Lower lobe of right lung (tissue), 2 donors: Measurements from ENCODE around the gene BMI1. TPM values are rescaled to one million over a fixed set of nuclear protein-coding genes. Genes with fewer than 3 reads are reported as not detected.
A peak's percentile ranks its signal among the peaks of the same experiment; 100 is the strongest.

Experiments used
- ATAC-seq, 2 donors: fragments of 200-7000 bp; cut with Tn5 transposase; one replicate each; pipeline ENCODE4 v1.9.1; 2020 to 2022; ENCODE audit warnings: mild to moderate bottlenecking in 2 of 2, moderate library complexity in 2 of 2
- DNase-seq: peaks from one replicate; pipeline ENCODE4 v3.0.0-alpha.2; 2020
- H3K27ac ChIP-seq: fragments of 200-600 bp; one replicate; pipeline ENCODE4 v1.8.0; 2022
- H3K27me3 ChIP-seq: fragments of 200-600 bp; one replicate; pipeline ENCODE4 v1.8.0; 2022; ENCODE audit warnings: low read depth
- H3K36me3 ChIP-seq: fragments of 200-600 bp; one replicate; pipeline ENCODE4 v1.8.0; 2022; ENCODE audit warnings: mild to moderate bottlenecking
- H3K4me1 ChIP-seq: fragments of 200-600 bp; one replicate; pipeline ENCODE4 v1.8.0; 2022
- H3K4me3 ChIP-seq: fragments of 200-600 bp; one replicate; pipeline ENCODE4 v1.8.0; 2022; ENCODE audit warnings: mild to moderate bottlenecking
- H3K9me3 ChIP-seq: fragments of 200-600 bp; one replicate; pipeline ENCODE4 v1.8.0; 2022
- CTCF ChIP-seq: fragments of 200-600 bp; IDR thresholded peaks from one replicate; pipeline ENCODE4 v1.8.0; 2022; ENCODE audit warnings: antibody characterized with exemption, mild to moderate bottlenecking
- intact Hi-C: fragments of 100-400 bp; cut with DNase I; formaldehyde crosslinking; loops from one replicate; pipeline ENCODE4 v1.11.0; 2022
- total RNA-seq: library from RNA; stranded (reverse); fragmentation: NEBNext Ultra II Directional; extraction: Animal tissue kit (Norgen Biotek cat#: 25700); gene quantifications from one replicate; pipeline ENCODE4 v1.2.1, GENCODE V29; 2021
- donor health status: DM: no; HTN: yes; CAD: no; lungs with severe emphysema.

The BMI1 gene
- total RNA-seq, 1 donor from 2014 or later: 48.4 TPM

- intact Hi-C loops: no loop called here
- DNase-seq (no peak), ATAC-seq (no peak)
- H3K27ac ChIP-seq: no peak overlapping the region
- H3K4me3 ChIP-seq: no peak overlapping the region
- no peaks in the 10 kb centered on the region for H3K27me3 ChIP-seq
- no peaks in the 10 kb centered on the region for H3K36me3 ChIP-seq
- H3K9me3 ChIP-seq: no peaks in the 10 kb centered on the region
- H3K4me1 ChIP-seq: no peaks in the 10 kb centered on the region
- TF ChIP-seq CTCF: no peak
These were observed 45.5 kb downstream of the BMI1 start for GRCh38 chr10:22366435-22366703.

GRCh38 chr10:22366771-22367170, 45.9 kb downstream of the BMI1 start:
- Histone ChIP-seq H3K36me3 (no peaks in the 10 kb centered on the region), H3K4me1 (no peaks in the 10 kb centered on the region), H3K27me3 (no peaks in the 10 kb centered on the region), H3K4me3 (no peak overlapping the region), H3K9me3 (no peaks in the 10 kb centered on the region), H3K27ac (no peak overlapping the region)
- DNase-seq: no peak
- ATAC-seq: no peak
- no peak for TF ChIP-seq CTCF
- intact Hi-C loops: no loop called here

GRCh38 chr10:22367471-22367870, 46.6 kb downstream of the BMI1 start:
- Histone ChIP-seq H3K27me3 (no peaks in the 10 kb centered on the region), H3K4me3 (no peak overlapping the region), H3K27ac (no peak overlapping the region), H3K4me1 (no peaks in the 10 kb centered on the region), H3K9me3 (no peaks in the 10 kb centered on the region), H3K36me3 (no peaks in the 10 kb centered on the region)
- DNase-seq (no peak), ATAC-seq (no peak)
- TF ChIP-seq CTCF: no peak
- intact Hi-C loops: no loop called here

- Histone ChIP-seq H3K4me3 (no peak overlapping the region), H3K27me3 (no peaks in the 10 kb centered on the region), H3K27ac (no peak overlapping the region), H3K9me3 (no peaks in the 10 kb centered on the region), H3K4me1 (no peaks in the 10 kb centered on the region), H3K36me3 (no peaks in the 10 kb centered on the region)
- intact Hi-C loops: no loop called here
- no peak for TF ChIP-seq CTCF
- ATAC-seq: no peak
- DNase-seq: no peak
These were observed 47.5 kb downstream of the BMI1 start for GRCh38 chr10:22368402-22368801.

- intact Hi-C loops: no loop called here
- no peak for TF ChIP-seq CTCF
- Histone ChIP-seq H3K4me3 (no peak overlapping the region), H3K9me3 (no peaks in the 10 kb centered on the region), H3K27me3 (no peaks in the 10 kb centered on the region), H3K27ac (no peak overlapping the region), H3K4me1 (no peaks in the 10 kb centered on the region), H3K36me3 (no peaks in the 10 kb centered on the region)
- ATAC-seq: no peak
- no peak for DNase-seq
These were observed 48.1 kb downstream of the BMI1 start for GRCh38 chr10:22368981-22369380.

GRCh38 chr10:22369434-22370072, 48.7 kb downstream of the BMI1 start:
- TF ChIP-seq CTCF: no peak
- Histone ChIP-seq H3K9me3 (no peaks in the 10 kb centered on the region), H3K36me3 (no peaks in the 10 kb centered on the region), H3K27me3 (no peaks in the 10 kb centered on the region), H3K27ac (no peak overlapping the region), H3K4me3 (no peak overlapping the region), H3K4me1 (no peaks in the 10 kb centered on the region)
- DNase-seq (no peak), ATAC-seq (peak; percentile 35 to 54)
- intact Hi-C loops: no loop called here
